GM19238 (cell line): ENCODE results near the gene NME5.
"Not testable (repeated sequence)": the region's sequence is repeated elsewhere in the genome, so short reads cannot be mapped to it uniquely, and the experiment has no call there.

ENCODE experiments used
- DNase-seq: peaks from one replicate; pipeline ENCODE4 v3.0.0; 2011; ENCODE audit warnings: low spot score; ENCODE audit not compliant: insufficient read length

The NME5 gene, protein sequence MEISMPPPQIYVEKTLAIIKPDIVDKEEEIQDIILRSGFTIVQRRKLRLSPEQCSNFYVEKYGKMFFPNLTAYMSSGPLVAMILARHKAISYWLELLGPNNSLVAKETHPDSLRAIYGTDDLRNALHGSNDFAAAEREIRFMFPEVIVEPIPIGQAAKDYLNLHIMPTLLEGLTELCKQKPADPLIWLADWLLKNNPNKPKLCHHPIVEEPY

DNA sequence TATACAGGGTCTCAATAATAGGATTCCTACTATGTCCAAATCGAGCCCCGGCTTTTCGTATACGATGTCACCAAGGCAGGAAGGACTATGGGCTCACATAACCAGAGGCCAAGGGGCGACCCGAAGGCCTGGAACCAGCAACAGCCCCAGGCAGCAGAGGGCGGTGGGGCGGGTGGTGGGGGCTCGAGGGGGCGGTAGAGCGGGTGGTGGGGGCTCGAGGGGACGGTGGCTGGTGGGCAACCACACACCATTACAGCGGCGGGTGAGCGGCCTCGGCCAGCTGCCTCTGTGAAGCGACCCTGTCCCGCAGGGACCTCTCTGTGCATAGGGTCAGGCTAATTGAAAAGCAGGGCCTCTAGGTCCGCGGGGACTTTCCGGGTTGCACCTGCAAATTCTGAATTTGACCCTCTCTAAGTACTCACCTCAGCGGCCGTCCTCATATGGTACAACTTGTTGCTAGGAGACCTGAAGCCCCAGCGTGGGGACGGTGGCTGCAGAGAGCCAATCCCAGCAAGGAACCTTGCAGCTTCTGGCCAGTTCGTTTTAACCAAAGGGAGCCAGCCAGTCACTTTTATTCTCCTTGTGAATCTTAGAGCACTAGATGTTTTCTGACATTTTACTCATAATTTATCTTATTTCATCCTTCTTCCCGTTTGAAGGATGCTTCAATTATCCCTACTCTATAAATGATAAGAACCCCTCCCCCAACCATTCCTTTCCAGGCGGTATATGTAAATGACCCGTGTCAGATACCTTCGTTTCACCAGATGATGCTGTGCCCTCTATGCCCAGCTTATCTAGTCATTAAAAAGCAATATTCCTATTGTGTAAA, at the start of gene NME5:
TSS of gene NME5 (minus strand) at position 480 of the 832 bp plus-strand sequence. CDS start 648 bp downstream, outside the sequence.
- DNase-seq, result peak; percentile 25

DNA sequence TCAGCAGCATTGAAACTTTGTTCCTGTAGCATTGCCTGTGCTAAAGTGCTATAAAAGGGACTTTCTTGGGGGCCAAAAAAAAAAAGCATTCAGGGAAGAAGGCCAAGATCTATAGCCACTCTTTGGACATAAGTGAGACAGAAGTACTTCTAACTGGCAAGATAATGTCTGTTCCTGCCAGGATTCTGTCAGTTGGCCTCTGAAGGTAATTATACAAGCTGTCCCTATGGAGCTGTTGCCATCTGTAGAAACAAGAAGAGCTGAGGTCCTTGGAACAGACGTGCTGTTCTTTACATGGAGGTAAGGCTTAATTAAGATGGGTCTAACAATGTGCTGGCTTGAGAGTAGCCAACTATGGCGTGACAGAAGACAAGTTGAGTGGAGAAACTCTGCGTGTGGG, 49.4 kb upstream of the NME5 start:
- DNase-seq, result no peak

DNA sequence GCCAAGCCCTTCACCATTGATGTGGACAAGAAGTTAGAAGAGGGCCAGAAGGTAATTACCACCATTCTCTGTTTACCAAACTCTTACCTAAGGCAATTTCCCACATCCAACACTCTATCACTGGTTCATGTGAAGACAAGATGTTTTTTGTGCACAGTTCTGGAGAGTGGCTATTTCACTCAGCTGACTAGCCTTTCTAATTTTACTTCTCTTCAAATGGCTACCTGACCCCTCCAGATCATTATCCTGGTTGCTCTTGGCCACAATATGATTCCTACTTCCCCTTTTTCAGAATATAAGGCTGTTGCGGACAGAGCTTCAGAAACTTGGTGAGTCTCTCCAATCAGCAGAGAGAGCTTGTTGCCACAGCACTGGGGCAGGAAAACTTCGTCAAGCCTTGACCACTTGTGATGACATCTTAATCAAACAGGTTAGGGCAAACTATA, 46.8 kb upstream of the NME5 start:
- no peak for DNase-seq

DNA sequence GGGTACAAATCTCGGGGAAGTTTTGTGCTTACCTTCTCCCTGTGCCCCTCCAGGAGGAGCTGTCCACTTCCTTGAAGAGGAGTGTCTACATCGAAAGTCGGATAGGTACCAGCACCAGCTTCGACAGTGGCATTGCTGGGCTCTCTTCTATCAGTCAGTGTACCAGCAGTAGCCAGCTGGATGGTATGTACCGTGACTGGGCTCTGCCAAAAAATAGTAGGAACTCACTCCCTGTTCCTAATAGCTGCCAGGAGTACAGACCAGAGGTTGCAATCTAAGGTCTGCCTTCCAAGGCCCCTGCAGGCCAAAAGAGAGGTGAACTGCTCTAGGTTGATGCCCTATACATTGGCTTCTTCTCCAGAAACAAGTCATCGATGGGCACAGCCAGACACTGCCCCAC, 43.6 kb upstream of the NME5 start:
- no peak for DNase-seq

DNA sequence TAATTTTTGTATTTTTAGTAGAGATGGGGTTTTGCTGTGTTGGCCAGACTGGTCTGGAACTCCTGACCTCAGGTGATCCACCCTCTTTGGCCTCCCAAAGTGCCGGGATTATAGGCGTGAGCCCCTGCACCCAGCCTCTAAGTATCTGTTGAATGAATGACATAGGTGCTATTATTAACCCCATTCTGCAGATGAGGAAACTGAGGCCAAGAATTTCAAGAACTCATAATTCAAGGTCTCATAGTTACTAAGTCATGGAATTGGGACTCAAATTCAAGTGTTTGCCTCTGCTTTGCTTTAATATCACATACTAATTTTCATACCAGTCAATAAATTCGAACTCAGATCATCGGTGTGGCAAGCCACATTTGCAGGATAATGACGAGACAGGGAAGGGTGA, 41.6 kb upstream of the NME5 start:
- no peak for DNase-seq

DNA sequence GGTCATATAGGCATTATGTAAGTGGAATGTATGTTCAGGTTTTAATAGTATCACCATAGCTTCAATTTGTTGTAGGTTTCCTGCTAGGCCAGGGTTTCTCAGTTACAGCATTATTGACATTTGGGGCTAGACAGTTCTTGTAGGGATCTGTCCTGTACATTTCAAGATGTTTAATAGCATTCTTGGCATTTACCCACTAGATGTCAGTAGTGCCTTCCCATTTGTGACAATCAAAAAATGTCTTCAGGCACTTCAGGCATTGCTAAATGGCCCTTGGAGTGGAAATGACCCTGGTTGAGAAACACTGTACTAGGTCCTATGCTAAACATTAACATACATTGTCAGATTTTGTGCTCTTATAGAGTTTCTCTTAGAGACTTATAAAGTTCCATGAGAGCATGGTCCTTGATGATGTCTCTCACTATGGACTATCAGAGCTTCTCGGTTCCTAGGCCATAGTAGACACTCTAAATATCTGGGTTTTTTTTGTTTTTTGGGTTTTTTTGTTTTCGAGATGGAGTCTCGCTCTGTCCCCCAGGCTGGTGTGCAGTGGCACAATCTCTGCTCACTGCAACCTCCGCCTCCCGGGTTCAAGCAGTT, 41.1 kb upstream of the NME5 start:
- DNase-seq, result peak; percentile 19

DNA sequence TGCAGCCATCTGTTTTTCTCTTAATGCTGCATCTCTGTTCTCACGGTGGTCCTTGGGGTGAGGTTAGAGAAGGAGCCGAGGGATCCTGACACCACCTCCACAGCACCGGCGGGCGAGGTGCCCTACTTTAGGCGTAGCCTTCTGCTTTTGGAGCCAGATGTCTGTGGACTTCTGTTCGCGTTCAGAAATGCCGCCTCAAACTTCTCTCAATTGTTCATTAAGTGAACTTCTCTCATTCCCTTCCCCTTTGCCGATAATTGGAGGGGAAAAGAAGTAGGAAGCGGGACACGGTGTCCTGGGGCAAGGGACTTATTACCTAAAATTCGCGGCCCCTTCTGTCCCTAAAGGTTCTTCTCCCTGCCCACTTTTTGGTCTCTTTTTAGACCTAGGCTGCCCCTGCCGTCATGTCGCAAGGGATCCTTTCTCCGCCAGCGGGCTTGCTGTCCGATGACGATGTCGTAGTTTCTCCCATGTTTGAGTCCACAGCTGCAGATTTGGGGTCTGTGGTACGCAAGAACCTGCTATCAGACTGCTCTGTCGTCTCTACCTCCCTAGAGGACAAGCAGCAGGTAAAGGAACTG, 40.1 kb upstream of the NME5 start:
- no peak for DNase-seq

DNA sequence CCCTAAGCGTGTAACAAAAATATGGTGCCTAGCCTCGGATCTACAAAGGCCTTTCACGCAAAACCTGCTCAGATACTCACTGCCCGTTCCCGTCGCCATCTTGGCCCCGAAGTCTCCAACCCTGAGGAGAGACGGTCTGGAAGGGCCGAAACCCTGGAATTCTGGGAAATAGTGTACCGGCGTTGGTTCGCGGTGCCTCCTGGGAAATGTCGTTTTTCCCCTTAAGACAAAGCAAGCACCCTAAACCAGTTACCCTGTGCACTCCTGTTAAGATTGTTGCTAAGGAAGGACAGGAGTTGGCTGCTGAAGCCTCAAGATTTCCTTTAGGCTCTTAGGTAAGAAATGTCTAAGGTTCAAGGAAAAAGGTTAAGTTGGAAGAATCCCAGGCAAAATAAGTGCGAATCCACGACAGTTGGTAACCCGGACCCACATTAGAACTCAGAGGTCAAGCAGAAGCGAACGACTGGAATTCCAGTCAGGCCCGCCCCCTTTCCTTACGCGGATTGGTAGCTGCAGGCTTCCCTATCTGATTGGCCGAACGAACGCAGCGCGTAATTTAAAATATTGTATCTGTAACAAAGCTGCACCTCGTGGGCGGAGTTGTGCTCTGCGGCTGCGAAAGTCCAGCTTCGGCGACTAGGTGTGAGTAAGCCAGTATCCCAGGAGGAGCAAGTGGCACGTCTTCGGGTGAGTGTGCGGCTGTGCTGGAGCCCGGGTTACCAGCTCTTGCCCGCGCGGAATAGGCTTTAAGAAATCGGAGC, 39.5 kb upstream of the NME5 start, which contains the start of the genes BRD8 and KIF20A:
TSS of gene BRD8 (minus strand) at position 115 of the 761 bp plus-strand sequence. CDS start at position 99, 16 bp downstream.
TSS of gene KIF20A (plus strand) at position 597 of the 761 bp plus-strand sequence. CDS start 569 bp downstream, outside the sequence.
- DNase-seq, result peak; percentile 80

DNA sequence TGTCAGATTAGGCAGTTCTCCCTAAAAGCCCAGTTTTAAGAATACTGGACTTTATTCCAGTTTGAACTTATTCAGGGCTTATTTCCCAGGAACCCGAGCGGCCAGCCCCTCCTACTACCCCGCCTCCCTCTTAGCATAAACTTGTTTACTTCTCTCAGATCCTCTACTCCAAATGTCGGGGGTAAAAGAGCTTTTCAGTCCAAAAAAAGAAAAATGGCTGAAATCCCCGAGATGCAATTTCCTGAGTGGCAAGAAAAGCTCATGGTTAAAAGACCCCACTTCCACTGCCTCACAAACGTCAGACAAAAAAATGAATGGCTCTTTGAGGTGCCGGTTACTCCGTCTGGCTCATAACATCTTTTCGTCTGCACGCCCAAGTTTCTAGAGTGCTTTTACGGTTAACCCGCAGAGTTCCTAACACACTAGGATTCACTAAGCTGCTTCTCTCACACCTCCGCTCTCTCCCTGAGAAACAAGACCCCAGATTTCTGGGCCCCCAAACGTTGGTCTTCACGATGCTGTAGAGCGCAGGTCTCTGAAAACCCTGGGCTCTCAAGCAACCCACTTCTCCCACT, 38.8 kb upstream of the NME5 start:
- DNase-seq, result peak; percentile 16

DNA sequence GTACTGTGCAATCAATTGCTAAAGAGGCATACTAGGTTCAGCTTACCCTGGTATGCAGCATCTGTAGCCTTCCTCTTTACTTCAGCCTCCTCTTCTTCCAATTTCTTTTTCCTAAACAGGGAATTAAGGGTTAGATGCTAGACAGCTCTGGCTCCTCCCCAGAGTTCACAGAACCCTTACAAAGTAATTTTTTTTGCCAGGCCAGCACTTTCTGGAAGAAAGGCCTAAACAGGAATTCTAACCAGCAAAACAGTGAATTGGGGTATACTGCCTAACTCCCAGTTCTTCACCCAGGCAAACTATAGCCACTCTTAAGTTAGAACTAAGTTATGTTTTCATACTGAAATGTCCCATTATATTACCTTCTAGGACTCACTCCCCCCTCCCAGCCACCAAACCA, 31.1 kb upstream of the NME5 start:
- DNase-seq, result no peak

DNA sequence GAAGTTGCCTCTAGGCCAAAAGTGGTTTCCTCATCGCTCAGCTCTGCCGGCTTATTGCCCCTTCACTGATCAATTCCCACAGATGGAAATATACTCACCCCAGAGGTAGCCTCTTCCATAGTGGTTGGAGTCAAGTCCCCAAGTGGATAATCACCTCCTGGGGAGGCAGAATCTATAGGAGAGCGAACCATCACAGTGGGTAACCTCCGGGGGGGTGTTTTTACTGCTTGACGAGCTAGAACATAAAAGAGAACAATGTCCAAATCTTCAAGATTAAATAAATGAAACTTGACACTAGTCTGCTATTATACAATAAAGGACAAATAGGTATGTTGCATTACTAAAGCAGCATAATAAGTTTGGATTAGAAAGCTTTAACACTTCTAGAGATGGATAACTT, 29.9 kb upstream of the NME5 start:
- no peak for DNase-seq

DNA sequence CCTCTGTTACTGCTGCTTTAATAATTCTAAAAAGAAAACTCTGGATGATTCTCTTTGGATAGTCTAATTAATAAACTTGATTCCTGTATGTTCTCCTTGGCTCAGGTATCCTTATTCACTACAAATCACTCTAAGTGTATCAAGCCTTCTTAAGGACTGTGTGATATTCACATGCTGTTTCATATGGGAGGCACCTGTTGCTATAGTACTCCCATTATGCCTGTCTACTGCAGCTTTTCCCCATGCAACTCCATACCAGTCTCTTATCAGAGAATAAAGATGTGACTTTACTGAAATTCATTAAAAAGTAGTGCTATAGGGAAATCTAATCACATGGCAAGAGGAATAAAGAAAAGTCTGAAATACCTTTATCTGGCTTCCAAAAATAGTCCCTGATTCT, 24.5 kb upstream of the NME5 start:
- no peak for DNase-seq

DNA sequence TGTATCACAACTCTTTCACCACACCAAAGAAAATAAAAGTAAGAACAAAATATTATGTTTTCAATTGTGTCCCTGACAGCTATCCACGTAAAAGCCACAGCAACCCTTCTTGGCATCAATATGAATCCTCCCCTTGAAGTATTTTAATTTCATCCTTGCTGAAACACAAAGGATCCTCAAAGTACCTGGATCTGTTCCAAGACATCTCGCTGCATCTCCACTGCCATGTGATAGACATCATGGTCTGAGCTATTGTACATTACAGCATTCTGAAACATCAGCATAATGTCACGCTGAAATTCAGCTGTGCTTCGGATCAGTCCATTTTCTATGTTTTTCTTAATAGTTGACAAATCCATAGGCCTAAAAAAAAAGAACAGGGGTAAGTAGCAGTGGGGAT, 21.5 kb upstream of the NME5 start:
- DNase-seq, result no peak

DNA sequence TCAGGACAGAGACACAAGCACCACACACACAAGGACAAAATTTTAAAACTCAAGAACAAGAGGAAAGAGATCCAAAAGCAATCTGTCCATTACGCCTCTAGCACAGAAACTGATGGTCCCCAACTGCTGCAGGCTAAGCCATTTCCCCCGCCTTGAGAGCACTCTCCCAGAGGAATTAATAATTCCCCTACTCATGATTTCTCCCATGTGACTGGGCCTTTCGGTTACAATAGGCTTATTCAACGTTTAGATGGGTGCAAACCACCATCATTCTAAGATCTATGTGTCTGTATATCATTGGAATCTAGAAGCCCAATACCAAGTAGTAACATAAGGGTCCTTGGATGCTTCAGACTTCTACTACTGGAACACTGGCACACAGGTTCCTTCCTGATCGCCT, 20.4 kb upstream of the NME5 start:
- no peak for DNase-seq

DNA sequence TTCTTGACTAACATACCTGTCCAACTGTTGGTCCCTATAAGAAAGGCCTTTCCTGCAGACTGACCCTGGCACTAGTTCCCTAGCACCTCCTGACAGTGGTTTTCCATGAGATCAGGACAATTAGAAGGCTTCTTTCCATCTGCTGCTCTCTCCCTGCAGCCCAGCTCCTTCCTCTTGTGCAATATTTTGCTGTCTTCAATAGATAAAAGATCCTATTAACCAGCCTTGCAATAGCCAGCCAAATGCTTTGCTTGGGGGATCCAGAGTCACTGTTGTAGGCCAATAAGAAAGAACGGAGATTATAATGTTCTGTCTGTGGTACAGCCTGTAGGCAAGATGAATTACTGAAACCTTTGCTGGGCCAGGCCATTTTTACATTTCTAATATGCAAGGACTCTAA, 18.4 kb upstream of the NME5 start:
- no peak for DNase-seq

DNA sequence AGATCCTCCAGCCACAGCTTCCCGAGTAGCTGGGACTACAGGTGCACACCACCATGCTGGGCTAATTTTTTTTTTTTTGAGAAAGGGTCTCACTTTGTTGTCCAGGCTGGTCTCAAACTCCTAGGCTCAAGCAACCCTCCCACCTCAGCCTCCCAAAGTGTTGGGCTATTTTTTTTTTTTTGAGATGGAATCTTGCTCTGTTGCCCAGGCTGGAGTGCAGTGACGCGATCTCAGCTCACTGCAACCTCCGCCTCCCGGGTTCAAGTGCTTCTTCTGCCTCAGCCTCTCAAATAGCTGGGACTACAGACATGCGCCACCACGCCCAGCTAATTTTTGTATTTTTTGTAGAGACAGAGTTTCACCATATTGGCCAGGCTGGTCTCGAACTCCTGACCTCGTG, 16.7 kb upstream of the NME5 start:
- not testable (repeated sequence) for DNase-seq

DNA sequence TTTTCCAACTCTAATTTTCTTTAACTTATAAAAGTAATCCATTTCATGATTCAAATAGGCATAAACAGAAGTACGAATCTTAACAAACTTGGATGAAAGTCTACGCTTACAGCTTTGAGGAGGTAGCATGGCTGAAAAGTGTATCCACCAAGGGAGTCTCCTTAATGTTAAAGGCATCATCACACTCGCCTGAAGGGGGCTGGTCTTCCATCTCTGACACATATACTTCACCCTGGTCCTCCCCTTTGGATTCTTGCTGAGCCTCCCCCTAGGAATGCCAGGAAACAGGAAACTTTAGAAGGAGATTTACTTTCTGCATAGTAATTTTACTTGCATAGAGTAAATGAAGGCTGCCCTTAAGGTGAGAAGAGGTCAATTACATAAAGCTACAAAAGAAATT, 10.3 kb upstream of the NME5 start:
- DNase-seq, result no peak

DNA sequence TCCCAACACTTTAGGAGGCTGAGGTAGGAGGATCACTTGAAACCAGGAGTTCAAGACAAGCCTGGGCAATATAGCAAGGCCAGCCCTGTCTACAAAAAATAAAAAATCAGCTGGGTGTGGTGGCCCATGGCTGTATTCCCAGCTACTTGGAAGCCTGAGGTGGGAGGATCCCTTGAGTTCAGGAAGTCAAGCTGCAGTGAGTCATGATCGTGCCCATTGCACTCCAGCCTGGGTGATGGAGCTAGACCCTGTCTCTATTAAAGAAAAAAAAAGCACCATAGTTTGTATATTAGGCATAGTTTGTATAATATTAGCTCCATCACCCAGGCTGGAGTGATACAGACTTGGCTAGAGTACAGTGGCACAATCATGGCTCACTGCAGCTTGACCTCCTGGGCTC, 9.6 kb upstream of the NME5 start:
- DNase-seq, result no peak

DNA sequence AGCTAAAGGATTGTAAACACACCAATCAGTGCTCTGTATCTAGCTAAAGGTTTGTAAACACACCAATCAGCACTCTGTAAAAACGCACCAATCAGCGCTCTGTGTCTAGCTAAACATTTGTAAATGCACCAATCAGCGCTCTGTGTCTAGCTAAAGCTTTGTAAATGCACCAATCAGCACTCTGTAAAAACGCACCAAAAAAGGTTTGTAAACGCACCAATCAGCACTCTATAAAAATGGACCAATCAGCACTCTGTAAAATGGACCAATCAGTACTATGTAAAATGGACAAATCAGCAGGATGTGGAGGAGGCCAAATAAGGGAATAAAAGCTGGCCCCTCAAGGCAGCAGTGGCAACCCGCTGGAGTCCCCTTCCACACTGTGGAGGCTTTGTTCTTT, 4.3 kb upstream of the NME5 start:
- not testable (repeated sequence) for DNase-seq

DNA sequence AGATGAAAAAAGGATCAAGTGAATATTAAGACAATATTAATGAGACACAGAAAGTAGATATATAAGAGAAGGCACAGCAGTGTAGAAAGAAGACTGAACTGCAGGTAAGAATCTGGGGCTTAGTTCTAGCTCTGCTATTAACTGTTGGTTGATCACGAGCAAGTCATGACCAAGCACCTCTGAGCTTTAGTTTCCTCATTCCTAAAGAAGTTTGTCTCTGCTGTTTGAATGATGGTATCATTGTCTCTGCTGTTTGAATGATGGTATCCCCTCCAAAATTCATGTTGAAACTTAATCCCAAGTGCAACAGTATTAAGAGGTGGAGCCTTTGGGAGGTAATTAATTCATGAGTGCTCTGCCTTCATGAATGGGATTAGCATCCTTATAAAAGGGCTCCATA, 2.5 kb upstream of the NME5 start:
- no peak for DNase-seq

DNA sequence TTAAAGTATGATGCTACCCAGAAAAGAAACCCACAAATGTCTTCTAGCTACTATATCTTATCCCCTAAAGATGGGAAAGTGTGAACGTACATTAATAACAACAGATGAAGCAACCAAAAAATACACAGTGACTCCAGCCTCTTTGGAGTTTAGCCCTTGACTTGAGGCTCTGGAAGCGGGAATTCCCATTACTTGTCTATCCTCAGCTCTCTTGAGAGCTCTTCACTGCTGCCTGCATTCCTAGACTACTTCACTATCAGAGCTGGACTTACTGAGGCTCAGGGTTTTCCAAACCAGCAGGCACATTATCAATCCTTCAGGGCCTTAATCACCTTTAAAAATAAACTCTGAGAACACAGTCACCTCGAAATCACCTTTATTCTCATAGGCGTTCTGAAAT, 1.0 kb upstream of the NME5 start:
- no peak for DNase-seq
